HepG2 (cell line): ENCODE measurements around the gene SLC25A19. TPM values are rescaled to one million over a fixed set of nuclear protein-coding genes. Genes with fewer than 3 reads are reported as not detected.

Source experiments
- ASH2L ChIP-seq: fragments of 300-600, 200-600 bp; sonication (generic); IDR thresholded peaks from 2 replicates; pipeline ENCODE4 v1.7.0; 2017; ENCODE audit warnings: low read depth, mild to moderate bottlenecking, moderate library complexity, mixed read lengths, low read length; ENCODE audit not compliant: insufficient read length
- CHD4 ChIP-seq: fragments of 200-600 bp; sonication (generic); IDR thresholded peaks from 2 replicates; pipeline ENCODE4 v1.7.0; 2017; ENCODE audit warnings: mild to moderate bottlenecking, low read length, borderline replicate concordance
- DBP ChIP-seq: sonication (generic); formaldehyde crosslinking; IDR thresholded peaks from 2 replicates; pipeline ENCODE4 v1.4.0; 2020; ENCODE audit warnings: missing genetic modification reagents; ENCODE audit errors: not compliant biosample characterization
- GABPB1 ChIP-seq: IDR thresholded peaks from 2 replicates; pipeline ENCODE4 v1.6.1; 2016; ENCODE audit warnings: mild to moderate bottlenecking, missing genetic modification reagents, moderate library complexity, missing compliant biosample characterization
- GFI1 ChIP-seq: sonication (generic); formaldehyde crosslinking; IDR thresholded peaks from 2 replicates; pipeline ENCODE4 v1.5.0; 2020; ENCODE audit warnings: missing genetic modification reagents, mild to moderate bottlenecking, borderline replicate concordance
- GRHL1 ChIP-seq: sonication (generic); formaldehyde crosslinking; conservative IDR thresholded peaks from 2 replicates; pipeline ENCODE4 v1.8.0; 2022; ENCODE audit warnings: missing genetic modification reagents
- HHEX ChIP-seq: IDR thresholded peaks from 2 replicates; pipeline ENCODE4 v1.6.1; 2016; ENCODE audit warnings: control low read depth
- KDM5B ChIP-seq: sonication (generic); formaldehyde crosslinking; IDR thresholded peaks from 2 replicates; pipeline ENCODE4 v1.4.0; 2020; ENCODE audit warnings: missing genetic modification reagents, mild to moderate bottlenecking, borderline replicate concordance
- MED1 ChIP-seq: sonication (generic); formaldehyde crosslinking; IDR thresholded peaks from 2 replicates; pipeline ENCODE4 v1.4.0; 2020; ENCODE audit warnings: missing genetic modification reagents
- MTF1 ChIP-seq: sonication (generic); formaldehyde crosslinking; IDR thresholded peaks from 2 replicates; pipeline ENCODE4 v1.5.0; 2020; ENCODE audit warnings: missing genetic modification reagents
- MTF2 ChIP-seq: sonication (generic); formaldehyde crosslinking; IDR thresholded peaks from 2 replicates; pipeline ENCODE4 v1.5.0; 2020; ENCODE audit warnings: missing genetic modification reagents, borderline replicate concordance
- NBN ChIP-seq: fragments of 450-650 bp; conservative IDR thresholded peaks from 2 replicates; pipeline ENCODE4 v1.6.1; 2017
- NR2C2 ChIP-seq: sonication (generic); formaldehyde crosslinking; IDR thresholded peaks from 2 replicates; pipeline ENCODE4 v1.4.0; 2020; ENCODE audit warnings: missing genetic modification reagents, mild to moderate bottlenecking, moderate library complexity, borderline replicate concordance
- SMYD3 ChIP-seq: sonication (generic); formaldehyde crosslinking; IDR thresholded peaks from 2 replicates; pipeline ENCODE4 v1.8.1; 2023; ENCODE audit warnings: mild to moderate bottlenecking, missing genetic modification reagents
- SOX13 ChIP-seq, 3 experiments: fragments of 450-650 bp in 1 of 3; sonication (generic) in 1 of 3; formaldehyde crosslinking in 1 of 3; IDR thresholded peaks in 2 of 3; conservative IDR thresholded peaks in 1 of 3; 2 replicates each; pipeline versions ENCODE4 v1.5.0 to v1.6.1; 2016 to 2020; ENCODE audit warnings: antibody characterized with exemption in 1 of 3, mild to moderate bottlenecking in 1 of 3, missing compliant biosample characterization in 1 of 3, missing genetic modification reagents in 1 of 3, moderate library complexity in 1 of 3
- ZFP36L1 ChIP-seq: sonication (generic); formaldehyde crosslinking; IDR thresholded peaks from 2 replicates; pipeline ENCODE4 v1.8.0; 2022; ENCODE audit warnings: mild to moderate bottlenecking, missing genetic modification reagents, moderate library complexity
- ZMAT3 ChIP-seq: sonication (generic); formaldehyde crosslinking; conservative IDR thresholded peaks from 2 replicates; pipeline ENCODE4 v1.7.0; 2021; ENCODE audit warnings: missing genetic modification reagents
- ZNF251 ChIP-seq: sonication (generic); formaldehyde crosslinking; IDR thresholded peaks from 2 replicates; pipeline ENCODE4 v1.9.0; 2021; ENCODE audit warnings: mild to moderate bottlenecking, missing genetic modification reagents
- ZNF331 ChIP-seq: sonication (generic); formaldehyde crosslinking; IDR thresholded peaks from 2 replicates; pipeline ENCODE4 v1.4.0; 2020; ENCODE audit warnings: missing genetic modification reagents
- ZNF33B ChIP-seq: sonication (generic); formaldehyde crosslinking; IDR thresholded peaks from 2 replicates; pipeline ENCODE4 v1.5.1; 2020; ENCODE audit warnings: mild to moderate bottlenecking, missing genetic modification reagents
- ZNF513 ChIP-seq: sonication (generic); formaldehyde crosslinking; conservative IDR thresholded peaks from 2 replicates; pipeline ENCODE4 v1.5.0; 2020; ENCODE audit warnings: missing genetic modification reagents
- ZNF550 ChIP-seq: sonication (generic); formaldehyde crosslinking; IDR thresholded peaks from 2 replicates; pipeline ENCODE4 v1.4.0; 2020; ENCODE audit warnings: mild to moderate bottlenecking, missing genetic modification reagents, borderline replicate concordance
- ZNF605 ChIP-seq: sonication (generic); formaldehyde crosslinking; IDR thresholded peaks from 2 replicates; pipeline ENCODE4 v1.8.0; 2022; ENCODE audit warnings: mild to moderate bottlenecking, missing genetic modification reagents
- ZNF670 ChIP-seq: sonication (generic); formaldehyde crosslinking; IDR thresholded peaks from 2 replicates; pipeline ENCODE4 v1.8.0; 2022; ENCODE audit warnings: mild to moderate bottlenecking, missing genetic modification reagents, borderline replicate concordance
- ZNF720 ChIP-seq: sonication (generic); formaldehyde crosslinking; IDR thresholded peaks from 2 replicates; pipeline ENCODE4 v1.4.0; 2020; ENCODE audit warnings: missing genetic modification reagents
- ZNF782 ChIP-seq: sonication (generic); formaldehyde crosslinking; IDR thresholded peaks from 2 replicates; pipeline ENCODE4 v1.4.0; 2020; ENCODE audit warnings: missing genetic modification reagents, mild to moderate bottlenecking, borderline replicate concordance
- ZNF83 ChIP-seq: sonication (generic); formaldehyde crosslinking; IDR thresholded peaks from 2 replicates; pipeline ENCODE4 v1.4.0; 2020; ENCODE audit warnings: missing genetic modification reagents, mild to moderate bottlenecking, borderline replicate concordance
- polyA plus RNA-seq, 8 experiments: library from polyadenylated mRNA; depleted of rRNA in 3 of 8; stranded (reverse) in 7 of 8; unstranded in 1 of 8; fragments of >200 nt; fragmentation: Illumina TruSeq in 4 of 8; extraction: Trizol in 4 of 8; gene quantifications; 2 replicates each; pipeline versions ENCODE4 v1.2.1 to v1.2.3, GENCODE V29; 2011 to 2016; ENCODE audit warnings: low read depth in 4 of 8, missing spikeins in 1 of 8, mixed read lengths in 1 of 8; ENCODE audit not compliant: insufficient read depth in 1 of 8
- total RNA-seq, 5 experiments: library from RNA; depleted of rRNA; stranded (reverse); fragments of >200 nt; fragmentation: Illumina TruSeq; extraction: Trizol; gene quantifications; 2 replicates each; pipeline ENCODE4 v1.2.3, GENCODE V29; 2016; ENCODE audit warnings: low read depth in 1 of 5

The SLC25A19 gene
- total and polyA plus RNA-seq, 2 of the 13 experiments (the other 11 are each of a cell fraction or from before 2014, with no cell fraction given) = 24.4 to 41.4 TPM

- TF ChIP-seq NR2C2 (CRISPR knock-in tag) (no peak), GFI1 (no peak), ZNF83 (0 out of 2 replicates have a peak, but pooled peaks have one; percentile 3), MED1 (CRISPR knock-in tag) (no peak), ZNF670 (CRISPR knock-in tag) (no peak), GABPB1 (CRISPR knock-in tag) (no peak), ZMAT3 (CRISPR knock-in tag) (no peak; the same call in 1 of the 2 replicates), MTF2 (CRISPR knock-in tag) (no peak), KDM5B (CRISPR knock-in tag) (no peak), DBP (CRISPR knock-in tag) (no peak), GRHL1 (CRISPR knock-in tag) (no peak), ZNF513 (CRISPR knock-in tag) (no peak), ZNF331 (no peak), ZNF782 (CRISPR knock-in tag) (no peak), ZNF33B (CRISPR knock-in tag) (no peak), MTF1 (CRISPR knock-in tag) (no peak), ZNF605 (CRISPR knock-in tag) (no peak), SMYD3 (no peak), ZNF550 (CRISPR knock-in tag) (no peak), HHEX (CRISPR knock-in tag) (no peak), ZNF251 (no peak), CHD4 (no peak), SOX13 (IDR thresholded peaks at IDR 0.05) (no peak), SOX13 (CRISPR knock-in tag; conservative IDR thresholded peaks at IDR 0.05 in 1 of 2, IDR thresholded peaks at IDR 0.05 in 1 of 2) (no peak), ASH2L (no peak), ZFP36L1 (no peak), NBN (no peak), ZNF720 (no peak)
Observed at GRCh38 chr17:75262112-75262606, 27.1 kb downstream of the SLC25A19 start (continued).
